Measurements from ENCODE around the gene SRPK3.

SRPK3 gene

GRCh38 chrX:153794897-153795816 is 14.3 kb downstream of the SRPK3 start:
- TF ChIP-seq CTCF (IDR thresholded peaks at IDR 0.05; ENCODE audit: control extremely low read depth, extremely low read depth, low read depth, missing control alignments): no peak
- POLR2A ChIA-PET: interaction anchor here (1.0 kb wide), 1 partner anchor 576 kb away, joined by 3 read pairs; no protein-coding TSS in a partner anchor
- CTCF ChIA-PET: no interaction called here
- no peak for DNase-seq (ENCODE audit: extremely low spot score)

DNA sequence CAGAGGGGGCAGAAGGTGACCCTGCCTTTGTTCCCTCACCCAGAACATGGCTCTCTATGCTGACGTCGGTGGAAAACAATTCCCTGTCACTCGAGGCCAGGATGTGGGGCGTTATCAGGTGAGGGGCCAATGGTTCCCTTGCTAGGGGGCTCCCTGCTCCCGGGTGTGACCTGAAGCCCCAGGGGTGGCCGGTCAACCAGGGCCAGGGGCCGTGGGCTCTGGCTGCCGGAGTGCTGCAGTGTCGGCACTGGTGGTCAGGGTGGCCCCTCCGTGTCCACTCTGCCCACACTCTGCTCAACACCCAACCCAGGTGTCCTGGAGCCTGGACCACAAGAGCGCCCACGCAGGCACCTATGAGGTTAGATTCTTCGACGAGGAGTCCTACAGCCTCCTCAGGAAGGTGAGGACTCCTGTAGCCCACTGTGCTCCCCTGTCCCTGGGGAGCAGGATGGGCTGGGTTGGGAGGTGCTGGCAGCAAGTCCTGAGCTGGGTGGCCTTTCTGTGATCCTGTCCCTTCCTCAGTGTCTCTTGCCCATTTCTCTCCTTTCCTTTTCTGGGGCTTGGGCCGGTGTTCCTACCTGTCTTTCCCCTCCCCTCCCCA is 16.7 kb downstream of the SRPK3 start:
- POLR2A ChIA-PET: no interaction called here
- CTCF ChIA-PET: no interaction called here
- no peak for DNase-seq (ENCODE audit: extremely low spot score)
- TF ChIP-seq CTCF (IDR thresholded peaks at IDR 0.05; ENCODE audit: control extremely low read depth, extremely low read depth, low read depth, missing control alignments): no peak

DNA sequence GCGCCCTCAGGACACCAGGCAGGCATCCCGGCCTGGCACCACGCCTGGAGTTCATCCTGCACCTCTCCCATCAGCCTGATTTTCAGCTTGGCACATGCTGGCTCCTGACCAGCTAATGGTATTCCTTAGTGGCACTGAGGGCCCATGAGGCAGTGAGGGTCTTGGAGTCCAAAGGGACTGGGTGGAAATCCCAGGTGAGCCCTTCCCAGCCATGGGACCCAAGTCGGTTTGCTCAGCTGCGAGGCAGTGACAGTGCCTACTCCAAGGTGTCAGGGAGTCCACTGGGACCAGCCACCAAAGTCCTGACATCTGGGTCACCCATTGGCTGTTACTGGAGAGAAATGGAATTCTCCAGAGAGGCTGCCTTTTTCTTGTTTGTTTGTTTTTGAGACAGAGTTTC is 18.5 kb downstream of the SRPK3 start:
- ChIA-PET POLR2A (no interaction called here), CTCF (no interaction called here)
- no peak for TF ChIP-seq CTCF (IDR thresholded peaks at IDR 0.05; ENCODE audit: control extremely low read depth, extremely low read depth, low read depth, missing control alignments)

GRCh38 chrX:153800177-153800722 is 19.4 kb downstream of the SRPK3 start:
- POLR2A ChIA-PET: no interaction called here

More for the DNA sequence above, 18.5 kb downstream of the SRPK3 start:
- no peak for DNase-seq (ENCODE audit: extremely low spot score)

GRCh38 chrX:153800746-153801145 is 19.9 kb downstream of the SRPK3 start:
- CTCF ChIA-PET: no interaction called here

More at GRCh38 chrX:153800177-153800722, 19.4 kb downstream of the SRPK3 start:
- DNase-seq (ENCODE audit: extremely low spot score): no peak
- CTCF ChIA-PET: no interaction called here
- TF ChIP-seq CTCF (IDR thresholded peaks at IDR 0.05; ENCODE audit: control extremely low read depth, extremely low read depth, low read depth, missing control alignments): no peak

More at GRCh38 chrX:153800746-153801145, 19.9 kb downstream of the SRPK3 start:
- POLR2A ChIA-PET: no interaction called here
- TF ChIP-seq CTCF (IDR thresholded peaks at IDR 0.05; ENCODE audit: control extremely low read depth, extremely low read depth, low read depth, missing control alignments): no peak
- DNase-seq (ENCODE audit: extremely low spot score): no peak
